ENCODE data around the gene FLCN.

DNA sequence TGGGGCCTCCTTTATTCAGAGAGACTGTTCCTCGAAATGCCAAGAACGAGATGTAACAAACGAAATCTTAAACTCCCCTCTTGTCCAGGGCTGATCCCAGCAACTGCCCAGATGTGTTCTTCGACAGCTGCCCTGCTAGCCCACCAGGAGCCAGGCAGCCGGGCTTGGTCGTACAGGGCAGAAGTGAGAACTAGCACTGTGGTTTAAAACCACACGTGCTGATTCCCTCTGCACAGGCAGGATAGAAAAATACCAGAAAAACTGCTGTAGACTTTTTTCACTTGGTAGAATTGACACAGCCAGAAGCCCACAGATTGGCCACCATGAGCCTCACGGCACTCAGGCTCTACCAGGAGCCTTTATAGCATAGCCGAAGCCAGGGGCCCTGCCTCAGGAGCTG is 64.0 kb downstream of the FLCN start:
- TF ChIP-seq ZFP30 (CRISPR knock-in tag; IDR thresholded peaks at IDR 0.05) (no peak), CREB5 (CRISPR knock-in tag; IDR thresholded peaks at IDR 0.05; ENCODE audit: low read depth) (no peak), ZFP3 (CRISPR knock-in tag; IDR thresholded peaks at IDR 0.05) (no peak), TSHZ2 (CRISPR knock-in tag; IDR thresholded peaks at IDR 0.05) (no peak), TOX (CRISPR knock-in tag; IDR thresholded peaks at IDR 0.05; ENCODE audit: borderline replicate concordance) (no peak)
- TF ChIP-seq, protein P1, sequence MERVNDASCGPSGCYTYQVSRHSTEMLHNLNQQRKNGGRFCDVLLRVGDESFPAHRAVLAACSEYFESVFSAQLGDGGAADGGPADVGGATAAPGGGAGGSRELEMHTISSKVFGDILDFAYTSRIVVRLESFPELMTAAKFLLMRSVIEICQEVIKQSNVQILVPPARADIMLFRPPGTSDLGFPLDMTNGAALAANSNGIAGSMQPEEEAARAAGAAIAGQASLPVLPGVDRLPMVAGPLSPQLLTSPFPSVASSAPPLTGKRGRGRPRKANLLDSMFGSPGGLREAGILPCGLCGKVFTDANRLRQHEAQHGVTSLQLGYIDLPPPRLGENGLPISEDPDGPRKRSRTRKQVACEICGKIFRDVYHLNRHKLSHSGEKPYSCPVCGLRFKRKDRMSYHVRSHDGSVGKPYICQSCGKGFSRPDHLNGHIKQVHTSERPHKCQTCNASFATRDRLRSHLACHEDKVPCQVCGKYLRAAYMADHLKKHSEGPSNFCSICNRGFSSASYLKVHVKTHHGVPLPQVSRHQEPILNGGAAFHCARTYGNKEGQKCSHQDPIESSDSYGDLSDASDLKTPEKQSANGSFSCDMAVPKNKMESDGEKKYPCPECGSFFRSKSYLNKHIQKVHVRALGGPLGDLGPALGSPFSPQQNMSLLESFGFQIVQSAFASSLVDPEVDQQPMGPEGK (CRISPR knock-in tag; IDR thresholded peaks at IDR 0.05; ENCODE audit: borderline replicate concordance) = no peak
- TF ChIP-seq, protein P2, sequence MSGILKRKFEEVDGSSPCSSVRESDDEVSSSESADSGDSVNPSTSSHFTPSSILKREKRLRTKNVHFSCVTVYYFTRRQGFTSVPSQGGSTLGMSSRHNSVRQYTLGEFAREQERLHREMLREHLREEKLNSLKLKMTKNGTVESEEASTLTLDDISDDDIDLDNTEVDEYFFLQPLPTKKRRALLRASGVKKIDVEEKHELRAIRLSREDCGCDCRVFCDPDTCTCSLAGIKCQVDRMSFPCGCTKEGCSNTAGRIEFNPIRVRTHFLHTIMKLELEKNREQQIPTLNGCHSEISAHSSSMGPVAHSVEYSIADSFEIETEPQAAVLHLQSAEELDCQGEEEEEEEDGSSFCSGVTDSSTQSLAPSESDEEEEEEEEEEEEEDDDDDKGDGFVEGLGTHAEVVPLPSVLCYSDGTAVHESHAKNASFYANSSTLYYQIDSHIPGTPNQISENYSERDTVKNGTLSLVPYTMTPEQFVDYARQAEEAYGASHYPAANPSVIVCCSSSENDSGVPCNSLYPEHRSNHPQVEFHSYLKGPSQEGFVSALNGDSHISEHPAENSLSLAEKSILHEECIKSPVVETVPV (CRISPR knock-in tag; IDR thresholded peaks at IDR 0.05) = no peak
